IPS-11a (cell line): Measurements from ENCODE around the gene KRT38.
"Not testable (repeated sequence)": the region's sequence is repeated elsewhere in the genome, so short reads cannot be mapped to it uniquely, and the experiment has no call there.

Source experiments
- H3K4me3 ChIP-seq: one replicate; pipeline ENCODE4 v1.5.1; 2013; ENCODE audit warnings: low read depth, low read length, control low read depth

KRT38 gene

DNA sequence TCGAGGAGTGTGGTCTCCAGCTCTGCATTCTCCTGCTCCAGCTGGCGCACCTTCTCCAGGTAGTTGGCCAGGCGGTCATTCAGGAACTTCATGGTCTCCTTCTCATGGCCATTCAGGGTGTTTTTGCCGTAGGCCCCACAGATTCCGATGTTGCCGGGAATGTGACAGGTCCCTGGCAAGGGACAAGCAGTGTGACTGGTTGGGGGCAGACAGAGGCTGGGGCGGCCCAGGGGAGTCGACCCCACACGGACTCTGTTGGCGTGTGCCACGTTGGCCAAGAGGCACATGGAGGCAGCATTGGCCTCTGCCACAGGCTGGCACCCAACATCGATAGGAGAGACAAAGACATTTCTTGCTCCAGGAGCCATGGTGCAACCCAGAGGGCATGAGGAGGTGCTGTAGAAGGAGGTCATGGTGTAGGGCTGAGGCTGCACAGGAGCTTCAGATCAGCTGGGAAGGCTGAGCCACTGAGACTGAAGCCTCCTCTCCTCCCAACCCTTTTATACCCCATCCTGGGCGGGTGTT is 16.6 kb downstream of the KRT38 start, which contains the start of gene KRT37:
Gene KRT37, minus strand, starts transcription at position 475 of the 525 bp plus-strand sequence. Its CDS starts 62 bp downstream, at position 413.
- H3K4me3 ChIP-seq: no peak within 1 kb of the TSS

DNA sequence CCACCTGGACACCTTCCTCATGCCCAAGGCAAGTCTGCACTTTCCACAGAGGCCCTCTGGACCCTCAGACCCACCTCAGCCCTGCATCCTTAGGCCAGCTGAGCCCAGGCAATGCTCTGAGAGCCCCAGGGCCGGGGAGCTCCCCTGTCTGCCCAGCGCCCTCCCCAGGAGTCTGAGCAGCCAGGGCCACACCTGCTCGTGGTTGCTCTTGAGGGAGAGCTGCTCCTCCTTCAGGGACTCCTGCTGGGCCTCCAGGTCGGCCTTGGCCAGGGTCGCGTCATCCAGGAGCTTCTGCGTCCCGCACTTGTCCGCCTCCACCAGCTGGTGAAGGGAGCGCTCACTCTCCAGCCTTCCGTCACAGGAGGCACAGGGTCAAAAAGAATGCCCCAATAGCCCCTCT is 18.2 kb downstream of the KRT38 start:
- not testable (repeated sequence) for H3K4me3 ChIP-seq

DNA sequence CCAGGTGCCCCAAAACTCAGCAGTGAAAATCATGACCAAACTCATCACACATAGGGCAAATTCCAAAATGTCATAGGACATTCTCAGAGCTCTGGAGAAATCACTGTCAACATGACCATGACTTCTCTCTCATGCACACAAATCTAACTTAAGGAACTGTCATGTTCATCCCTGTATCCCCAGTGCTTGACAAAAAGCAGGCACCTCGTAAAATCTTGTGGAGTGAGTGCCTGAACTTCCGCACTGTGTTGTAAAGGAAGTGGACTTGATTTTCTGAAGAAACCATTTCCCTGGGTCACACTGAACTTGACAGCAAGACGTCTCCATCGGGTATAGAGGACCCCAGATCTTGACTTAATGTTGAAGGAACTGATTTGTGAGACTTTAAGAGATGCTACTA is 19.2 kb downstream of the KRT38 start:
- H3K4me3 ChIP-seq: no peak overlapping the region

DNA sequence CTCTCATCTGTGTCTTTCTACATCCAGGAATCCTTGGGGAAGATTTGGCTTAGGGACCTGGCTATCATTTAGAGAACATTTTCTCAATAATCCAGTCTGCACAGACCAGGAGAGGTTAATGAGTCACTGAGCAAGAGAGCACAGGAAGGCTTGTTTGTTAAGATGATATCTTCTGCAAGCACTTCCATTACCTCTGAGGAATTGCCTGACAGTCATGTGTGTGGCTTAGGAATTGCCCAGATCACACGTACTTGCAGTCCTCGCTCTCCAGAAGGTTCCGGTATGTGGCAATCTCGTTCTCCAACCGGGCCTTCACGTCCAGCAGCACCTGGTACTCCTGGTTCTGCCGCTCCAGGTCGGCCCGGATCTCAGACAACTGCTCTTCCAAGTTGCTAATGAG is 19.7 kb downstream of the KRT38 start:
- H3K4me3 ChIP-seq: no peak overlapping the region

DNA sequence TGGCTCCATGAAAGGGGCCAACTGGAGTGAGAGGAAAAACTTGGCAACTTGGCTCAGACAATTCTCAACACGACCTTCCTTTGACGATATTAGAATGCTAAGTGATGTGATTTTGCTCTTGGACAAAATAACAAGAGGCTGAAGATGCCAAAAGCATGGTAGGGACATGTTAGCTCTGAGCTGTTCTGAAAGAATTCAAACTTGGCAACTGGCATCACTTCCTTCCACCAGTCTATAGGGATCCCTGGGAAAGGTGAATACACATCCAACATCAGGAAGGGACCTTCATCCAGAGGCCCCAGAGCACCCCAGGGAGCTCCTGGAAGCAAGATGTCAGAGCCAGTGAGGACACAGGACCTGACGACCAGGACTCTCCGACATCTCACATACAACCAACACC is 20.6 kb downstream of the KRT38 start:
- no peak overlapping the region for H3K4me3 ChIP-seq

DNA sequence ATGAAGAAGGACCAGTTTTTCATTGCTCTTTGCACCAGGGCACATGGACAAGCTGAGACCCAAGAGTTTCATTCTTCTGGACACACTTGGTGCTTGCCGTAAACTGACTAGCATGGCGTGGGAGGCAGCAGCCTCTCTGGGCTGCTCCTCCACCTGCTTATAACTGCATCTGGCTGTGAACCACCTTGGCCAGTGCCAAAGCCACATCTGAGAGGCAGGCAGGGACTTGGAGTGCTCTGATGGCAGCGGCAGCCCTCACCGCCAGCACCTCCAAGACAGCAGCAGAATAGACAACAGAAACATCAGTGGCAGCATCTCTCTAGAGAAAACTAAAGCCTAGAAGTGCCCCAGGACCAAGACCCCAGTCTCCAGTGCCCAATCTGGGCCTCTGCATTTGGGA is 21.1 kb downstream of the KRT38 start:
- H3K4me3 ChIP-seq: no peak overlapping the region

DNA sequence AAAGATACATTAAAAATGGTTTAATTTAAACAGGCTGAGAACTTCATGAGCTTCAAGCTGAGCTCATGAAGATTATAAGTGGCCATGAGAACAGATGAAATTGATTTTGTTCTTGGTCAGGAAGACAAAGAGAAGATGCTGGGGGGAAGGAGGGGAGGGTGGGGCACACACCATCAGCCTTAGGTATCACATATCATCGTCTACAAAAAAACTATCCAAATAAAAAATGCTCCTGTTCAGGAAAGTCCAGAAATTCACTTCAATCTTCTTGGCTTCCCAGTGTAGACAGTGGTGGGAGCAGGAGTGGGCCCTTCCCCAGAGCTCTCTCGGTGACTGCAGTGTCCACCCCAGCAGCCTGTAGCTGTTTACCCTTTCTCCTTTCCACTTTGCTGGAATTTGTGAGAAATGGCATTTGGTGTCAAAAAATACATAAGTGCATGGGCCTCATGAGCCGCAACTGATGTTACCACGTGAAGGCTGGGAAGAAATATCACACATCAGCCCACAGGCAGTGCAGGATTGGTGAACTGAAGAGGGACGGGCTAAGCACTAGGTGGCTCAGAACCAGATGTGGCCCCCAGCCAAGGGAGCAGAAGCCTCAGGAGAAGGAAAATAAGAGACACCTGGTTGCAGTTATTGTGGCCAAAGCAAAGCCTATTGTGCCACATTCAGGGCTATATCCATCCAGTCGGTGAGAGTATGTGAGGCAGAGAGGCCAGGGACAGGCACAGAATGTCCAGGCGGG is 22.5 kb downstream of the KRT38 start:
- H3K4me3 ChIP-seq: no peak overlapping the region

DNA sequence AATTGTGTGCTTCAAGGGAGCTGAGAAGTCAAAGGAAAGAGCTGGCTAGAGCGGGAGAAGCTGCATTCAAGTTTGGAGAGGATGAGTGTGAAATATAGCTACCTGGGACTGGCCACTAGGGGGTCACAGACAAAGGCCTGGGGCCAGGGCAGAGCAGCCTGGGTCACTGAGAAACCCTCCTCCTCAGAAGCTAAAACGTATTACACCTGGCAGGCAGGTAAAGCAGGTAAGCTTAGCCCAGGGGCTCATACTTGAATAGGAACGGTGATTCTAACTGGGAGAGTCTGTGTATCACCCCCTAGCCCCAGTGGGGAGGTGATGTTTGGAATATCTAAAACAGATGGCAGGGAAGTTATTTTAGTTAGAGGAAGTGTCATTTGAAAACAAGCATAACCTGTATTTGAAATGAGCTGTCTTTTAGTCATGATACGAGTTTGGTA is 23.2 kb downstream of the KRT38 start:
- H3K4me3 ChIP-seq: no peak overlapping the region

DNA sequence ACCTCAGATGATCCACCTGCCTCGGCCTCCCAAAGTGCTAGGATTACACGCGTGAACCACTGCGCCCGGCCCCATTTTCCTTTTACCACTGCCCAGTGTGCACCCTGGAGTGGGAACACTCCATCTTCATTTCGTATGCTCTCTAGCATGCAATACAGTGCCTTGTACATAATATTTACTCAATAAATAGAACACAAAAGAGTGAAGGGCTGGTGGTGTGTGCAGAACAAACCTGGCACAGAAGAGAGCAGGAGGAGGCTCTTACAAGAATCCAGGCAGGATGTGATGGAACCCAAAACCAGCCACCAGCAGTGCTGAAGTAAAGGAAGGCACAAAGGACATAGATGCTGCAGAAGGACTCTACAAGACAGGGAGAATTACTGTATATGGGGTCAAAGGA is 23.7 kb downstream of the KRT38 start:
- H3K4me3 ChIP-seq: no peak overlapping the region

DNA sequence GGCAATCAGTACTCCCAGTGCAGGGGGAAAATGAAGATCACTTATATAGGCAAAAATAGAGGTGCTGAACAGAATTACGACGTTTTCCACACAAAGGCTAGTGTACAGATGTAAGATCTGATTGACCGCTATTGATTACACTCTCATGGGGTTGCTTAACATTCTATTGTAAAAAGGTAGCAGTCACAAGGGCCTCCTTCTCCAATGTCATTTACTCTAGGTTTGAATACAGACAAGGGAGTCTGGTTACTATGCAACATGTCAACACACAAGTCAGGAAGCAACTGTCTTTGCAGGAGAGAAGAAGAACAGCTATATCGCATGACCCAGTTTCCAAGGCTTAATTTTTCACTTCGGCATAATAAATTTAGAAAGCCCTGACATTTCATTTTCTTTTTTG is 24.3 kb downstream of the KRT38 start:
- no peak overlapping the region for H3K4me3 ChIP-seq

DNA sequence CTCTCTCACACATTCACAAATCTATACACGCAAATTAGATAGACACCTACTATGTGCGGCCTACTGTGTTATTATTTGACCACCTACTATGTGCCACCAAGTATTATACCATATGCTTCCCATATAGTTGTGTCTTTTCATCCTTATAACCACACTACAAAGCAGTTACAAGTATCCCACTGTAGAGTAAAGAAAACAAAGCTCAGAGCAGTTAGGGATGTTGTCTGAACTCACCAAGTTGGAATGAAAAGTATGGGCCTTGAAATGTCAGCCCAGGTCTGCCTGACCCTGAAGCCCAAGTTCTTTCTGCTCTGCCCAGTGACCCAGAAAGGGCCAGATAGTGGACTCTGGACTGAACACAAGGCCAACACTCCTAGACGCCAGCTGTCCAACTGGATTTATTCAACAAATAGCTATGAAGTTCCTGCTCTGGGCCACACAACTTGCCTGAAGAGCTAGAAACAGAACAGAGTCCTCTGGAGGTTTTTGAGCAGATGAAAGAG is 24.9 kb downstream of the KRT38 start:
- H3K4me3 ChIP-seq: no peak overlapping the region

DNA sequence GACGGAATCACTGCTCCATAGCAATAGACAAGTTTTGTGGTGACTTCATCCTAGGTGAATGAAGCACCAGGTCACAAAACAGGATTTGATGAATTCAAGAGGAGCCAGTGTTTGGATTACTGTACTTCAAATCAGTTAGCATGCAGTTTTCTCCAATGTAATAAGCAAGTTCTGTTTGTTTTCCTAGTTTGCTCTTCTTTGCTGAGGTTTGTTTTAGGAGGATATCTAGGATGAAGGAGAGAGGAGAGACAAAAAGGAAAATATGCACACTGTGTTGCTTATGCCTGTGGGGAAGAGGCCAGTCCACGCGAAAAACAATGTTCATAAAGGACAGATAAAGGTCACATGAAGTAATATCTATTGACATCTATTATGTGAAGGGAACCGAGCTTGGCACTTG is 25.4 kb downstream of the KRT38 start:
- no peak overlapping the region for H3K4me3 ChIP-seq

DNA sequence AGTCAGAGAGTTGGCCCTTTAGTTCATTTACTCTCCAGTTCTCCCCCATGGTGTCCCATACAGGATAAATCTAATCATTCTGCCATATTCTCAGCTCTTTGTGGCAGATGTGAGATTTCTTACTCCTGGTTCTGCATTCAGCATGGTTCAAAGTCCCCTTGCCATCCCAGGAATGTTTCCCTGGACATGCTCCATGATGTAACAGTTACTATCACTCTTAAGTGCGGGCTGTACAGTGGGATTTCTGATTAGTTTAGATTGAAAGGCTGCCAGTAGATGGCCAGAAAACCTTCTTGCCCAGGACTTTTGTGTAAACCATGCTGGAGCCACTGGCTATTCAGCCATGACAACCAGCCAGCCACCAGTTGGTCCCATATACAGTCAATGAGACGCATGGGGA is 26.8 kb downstream of the KRT38 start:
- H3K4me3 ChIP-seq: no peak overlapping the region

DNA sequence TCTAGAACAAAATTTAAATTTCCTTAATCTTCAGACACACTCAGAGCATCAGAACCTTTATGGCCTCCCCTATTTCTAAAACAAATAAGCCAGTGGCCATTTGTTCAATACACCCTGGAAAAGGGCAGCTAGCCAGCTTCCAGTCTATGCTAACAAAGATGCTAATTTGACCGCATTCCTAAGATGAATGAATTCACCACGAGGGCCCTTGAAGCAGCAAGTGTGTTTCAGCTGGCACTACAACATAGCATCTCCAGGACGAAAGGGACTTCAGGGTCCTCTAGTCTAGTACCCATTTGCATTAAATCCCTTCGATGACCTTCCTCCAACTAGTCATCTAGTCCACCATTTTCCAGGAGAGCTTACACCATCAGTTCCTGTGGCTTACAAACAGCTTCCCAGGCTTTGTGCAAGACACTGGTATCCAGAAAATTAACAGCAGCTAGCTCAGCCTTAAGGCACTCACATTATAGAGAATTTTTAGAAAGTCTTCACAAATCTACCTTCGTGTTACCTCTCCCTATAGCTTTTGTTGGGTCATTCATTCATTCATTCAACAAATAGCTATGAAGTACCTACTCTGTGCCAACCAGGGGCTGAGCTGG is 27.3 kb downstream of the KRT38 start:
- H3K4me3 ChIP-seq: no peak overlapping the region

DNA sequence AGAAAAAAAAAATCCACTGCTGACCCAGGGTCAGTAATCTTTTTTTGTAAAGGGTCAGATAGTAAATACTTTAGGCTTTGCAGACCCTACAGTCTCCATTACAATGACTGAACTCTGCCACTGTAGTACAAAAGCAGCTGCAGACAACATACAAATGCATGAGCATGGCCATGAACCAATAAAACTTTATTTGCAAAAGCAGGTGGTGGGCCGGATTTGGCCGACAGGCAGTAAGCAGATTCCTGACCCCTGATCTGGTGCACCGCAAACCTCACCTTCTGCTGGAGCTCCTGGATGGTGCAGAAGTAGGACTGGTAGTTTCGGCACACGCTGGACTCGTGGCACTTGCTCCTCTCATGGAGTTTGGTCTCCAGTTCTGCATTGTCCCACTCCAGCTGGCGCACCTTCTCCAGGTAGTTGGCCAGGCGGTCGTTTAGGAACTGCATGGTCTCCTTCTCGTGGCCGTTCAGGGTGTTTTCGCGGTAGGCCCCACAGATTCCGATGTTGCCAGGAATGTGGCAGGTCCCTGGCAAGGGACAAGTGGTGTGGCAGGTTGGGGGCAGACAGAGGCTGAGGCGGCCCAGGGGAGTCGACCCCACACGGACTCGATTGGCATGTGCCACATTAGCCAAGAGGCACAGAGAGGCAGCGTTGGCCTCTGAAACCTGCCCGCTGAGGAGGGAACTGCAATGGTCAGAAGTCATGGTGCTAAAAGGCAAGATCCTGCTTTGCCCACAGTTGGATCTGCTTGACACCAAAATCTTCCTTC is 29.5 kb downstream of the KRT38 start:
- no peak overlapping the region for H3K4me3 ChIP-seq

DNA sequence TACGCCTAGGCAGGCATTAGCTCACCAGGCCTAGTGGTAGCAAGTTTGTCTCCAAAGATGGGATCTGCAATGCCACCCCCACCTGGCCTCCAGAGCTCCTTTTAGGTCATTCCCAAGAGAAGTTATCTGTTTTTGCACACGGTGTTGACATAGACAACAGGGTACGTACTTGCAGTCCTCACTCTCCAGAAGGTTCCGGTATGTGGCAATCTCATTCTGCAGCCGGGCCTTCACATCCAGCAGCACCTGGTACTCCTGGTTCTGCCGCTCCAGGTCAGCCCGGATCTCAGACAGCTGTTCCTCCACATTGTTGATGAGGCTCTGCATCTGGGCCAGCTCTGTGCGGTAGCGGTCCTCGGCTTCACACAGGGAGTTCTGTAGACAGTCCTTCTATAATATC is 33.6 kb downstream of the KRT38 start:
- H3K4me3 ChIP-seq: no peak overlapping the region

DNA sequence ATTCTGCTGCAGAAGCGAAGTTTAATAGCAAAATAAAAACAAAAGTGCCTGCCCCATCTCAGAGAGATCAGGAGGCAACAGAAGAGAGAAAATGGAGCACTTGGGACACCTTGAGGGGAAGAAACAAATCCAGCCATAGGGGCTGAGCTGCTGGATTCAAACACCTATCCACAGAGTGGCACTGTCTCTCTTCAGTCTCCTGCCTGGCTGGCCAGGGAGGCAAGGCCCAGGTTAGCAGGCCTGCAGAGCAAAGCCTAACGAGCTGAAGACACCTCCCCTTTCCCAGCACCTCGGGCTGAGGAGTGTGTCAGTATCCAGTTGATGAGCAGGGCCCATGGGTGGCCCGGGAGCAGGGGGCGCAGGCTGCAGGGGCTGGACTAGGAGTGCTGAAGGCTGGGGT is 34.6 kb downstream of the KRT38 start:
- H3K4me3 ChIP-seq: no peak overlapping the region

DNA sequence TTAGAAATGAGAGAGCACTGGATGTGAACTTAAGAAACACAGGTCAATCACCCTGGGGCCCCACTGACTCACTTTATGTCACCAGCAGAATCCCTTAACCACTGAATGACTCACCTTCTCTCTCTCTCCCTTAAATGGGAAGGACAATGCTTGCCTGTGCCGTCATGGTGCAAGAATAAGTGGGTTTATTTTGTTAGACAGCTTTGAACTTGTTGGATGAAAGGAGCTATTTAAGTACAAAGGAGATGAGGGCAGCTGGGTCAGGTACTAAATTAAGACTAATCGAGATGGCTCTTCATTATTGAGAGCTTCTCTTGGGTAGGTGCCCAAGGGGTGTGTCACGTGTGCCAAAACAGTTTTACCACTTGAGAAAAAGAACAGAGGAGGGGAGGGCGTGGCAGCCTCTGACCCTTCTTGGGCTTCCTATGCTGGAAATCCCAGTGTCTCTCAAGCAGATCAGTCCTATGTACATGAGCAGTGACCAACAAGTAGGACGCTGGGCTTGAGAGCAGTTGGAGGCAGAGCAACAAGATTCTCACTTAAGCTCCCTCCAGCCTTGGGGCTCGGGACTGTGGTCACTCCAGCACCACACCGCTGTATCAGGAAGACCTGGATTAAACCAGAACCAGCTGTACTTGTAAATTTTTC is 36.6 kb downstream of the KRT38 start:
- H3K4me3 ChIP-seq: no peak overlapping the region

DNA sequence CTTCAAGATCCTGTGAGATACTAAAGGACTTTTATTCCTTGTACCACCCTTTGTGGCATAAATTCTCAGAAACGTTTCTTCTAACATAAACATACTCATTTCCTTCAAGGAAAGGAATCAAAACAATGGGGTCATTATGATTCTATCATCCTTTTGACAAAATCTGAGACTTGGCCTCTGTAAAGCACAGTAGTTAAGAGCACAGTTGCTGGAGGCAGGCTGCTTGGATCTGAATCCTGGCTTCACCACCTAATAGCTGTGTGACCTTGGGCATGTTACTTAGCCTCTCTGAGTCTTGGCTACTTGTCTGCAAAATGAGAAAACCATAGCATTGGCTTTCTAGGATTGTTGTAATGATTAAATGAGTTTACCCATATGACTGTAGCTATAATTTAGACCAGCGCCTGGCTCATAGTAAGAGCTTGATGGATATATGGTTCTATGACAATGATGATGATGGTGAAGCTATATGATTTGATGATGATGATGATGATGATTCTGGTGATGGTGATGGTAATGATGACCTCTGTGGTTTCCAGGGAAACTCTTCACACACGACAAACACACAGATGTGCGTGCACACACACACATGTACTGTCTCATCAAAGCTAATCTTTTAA is 37.3 kb downstream of the KRT38 start:
- H3K4me3 ChIP-seq: no peak overlapping the region

DNA sequence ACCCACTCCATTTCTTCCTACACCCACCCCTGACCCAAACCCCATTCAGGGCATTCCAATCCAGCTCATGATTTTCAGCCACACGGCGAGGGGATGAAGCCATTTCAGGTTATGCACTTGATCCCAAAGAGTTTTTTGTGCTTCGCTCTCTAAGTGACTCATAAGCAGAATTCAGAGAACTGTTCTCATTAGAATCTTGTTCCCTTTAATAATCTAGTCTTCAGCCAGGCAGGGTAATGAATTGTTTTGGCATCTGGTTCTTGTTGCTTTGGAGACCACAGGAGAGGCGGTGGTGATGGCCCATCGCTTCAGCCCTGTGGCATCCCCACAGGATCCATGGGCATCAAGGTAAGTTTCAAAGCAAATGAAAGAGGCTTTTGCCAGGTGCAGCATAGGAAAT is 38.6 kb downstream of the KRT38 start:
- no peak overlapping the region for H3K4me3 ChIP-seq
